HEK293T (cell line): Measurements from ENCODE around the gene FBP1.

ENCODE experiments used
- BHLHE40 ChIP-seq: fragments of 450-650 bp; IDR thresholded peaks from 2 replicates; pipeline ENCODE4 v1.6.1; 2016; ENCODE audit warnings: mild to moderate bottlenecking, moderate library complexity, borderline replicate concordance
- SP1 ChIP-seq: fragments of 450-650 bp; IDR thresholded peaks from 2 replicates; pipeline ENCODE4 v1.6.1; 2017

- TF ChIP-seq BHLHE40 = no peak
- TF ChIP-seq SP1 = no peak
These were observed 47.4 kb downstream of the FBP1 start for GRCh38 chr9:94591876-94592275.
